Fibroblast of lung (primary cell): Measurements from ENCODE around the gene TFAP2E. TPM values are rescaled to one million over a fixed set of nuclear protein-coding genes. Genes with fewer than 3 reads are reported as not detected.

Experiments
- DNase-seq, 2 donors: peaks; one replicate each; pipeline versions ENCODE4 v3.0.0 to v3.0.0-alpha.2; 2010; ENCODE audit warnings: low read depth in 2 of 2
- H2AFZ ChIP-seq: 2 replicates; pipeline ENCODE4 v1.5.1; 2012; ENCODE audit warnings: low read length, control low read depth, inconsistent platforms
- H3K27ac ChIP-seq: 2 replicates; pipeline ENCODE4 v1.5.1; 2011; ENCODE audit warnings: low read length, control low read depth; ENCODE audit not compliant: insufficient read depth
- H3K27me3 ChIP-seq: 2 replicates; pipeline ENCODE4 v1.5.1; 2011; ENCODE audit warnings: mild to moderate bottlenecking, low read length; ENCODE audit not compliant: control insufficient read depth, insufficient read depth
- H3K36me3 ChIP-seq: 2 replicates; pipeline ENCODE4 v1.5.1; 2011; ENCODE audit warnings: low read length; ENCODE audit not compliant: control insufficient read depth, insufficient read depth
- H3K4me1 ChIP-seq: 2 replicates; pipeline ENCODE4 v1.5.1; 2011; ENCODE audit warnings: low read length; ENCODE audit not compliant: control insufficient read depth, insufficient read depth; ENCODE audit errors: extremely low read depth
- H3K4me2 ChIP-seq: 2 replicates; pipeline ENCODE4 v1.5.1; 2011; ENCODE audit warnings: low read length, control low read depth; ENCODE audit not compliant: insufficient read depth; ENCODE audit errors: extremely low read depth
- H3K4me3 ChIP-seq, 4 experiments: fragments of 200-600 bp in 1 of 4; sonication (generic) in 1 of 4; replicated peaks in 1 of 4; 2 replicates each; pipeline ENCODE4 v1.5.1; 2011 to 2016; ENCODE audit warnings: low read length in 4 of 4, low read depth in 3 of 4, mild to moderate bottlenecking in 3 of 4, control low read depth in 2 of 4, inconsistent platforms in 1 of 4, mixed read lengths in 1 of 4; ENCODE audit not compliant: insufficient read depth in 1 of 4; ENCODE audit errors: control extremely low read depth in 1 of 4
- H3K79me2 ChIP-seq: 2 replicates; pipeline ENCODE4 v1.5.1; 2012; ENCODE audit warnings: mild to moderate bottlenecking, low read length, inconsistent platforms; ENCODE audit not compliant: control insufficient read depth, insufficient read depth
- H3K9ac ChIP-seq: 2 replicates; pipeline ENCODE4 v1.5.1; 2011; ENCODE audit warnings: mild to moderate bottlenecking, low read length, control low read depth; ENCODE audit not compliant: insufficient read depth
- H3K9me3 ChIP-seq: 2 replicates; pipeline ENCODE4 v1.5.1; 2012; ENCODE audit warnings: low read depth, low read length; ENCODE audit not compliant: control insufficient read depth, insufficient read depth
- H4K20me1 ChIP-seq: 2 replicates; pipeline ENCODE4 v1.5.1; 2011; ENCODE audit warnings: low read length; ENCODE audit not compliant: control insufficient read depth, insufficient read depth; ENCODE audit errors: extremely low read depth
- EZH2 ChIP-seq: IDR thresholded peaks from 2 replicates; pipeline ENCODE4 v1.5.1; 2012; ENCODE audit warnings: low read length, control low read depth, mild to moderate bottlenecking; ENCODE audit errors: missing control alignments
- polyA plus RNA-seq, 2 donors: library from polyadenylated mRNA; depleted of rRNA in 1 of 2; stranded (reverse) in 1 of 2; unstranded in 1 of 2; fragments of >200 nt; gene quantifications; 2 replicates each; pipeline ENCODE4 v1.2.1, GENCODE V29; 2011 to 2012; ENCODE audit warnings: missing spikeins in 1 of 2
- total RNA-seq: library from RNA; depleted of rRNA; stranded (reverse); fragments of >200 nt; gene quantifications from 2 replicates; pipeline ENCODE4 v1.2.1, GENCODE V29; 2014
- TF ChIP-seq, protein P1 (sequence below), 2 donors: IDR thresholded peaks in 1 of 2; conservative IDR thresholded peaks in 1 of 2; 1 replicate in 1 of 2; 2 replicates in 1 of 2; pipeline ENCODE4 v1.5.1; 2011 to 2012; ENCODE audit warnings: low read length in 2 of 2, control low read depth in 1 of 2, inconsistent platforms in 1 of 2, low read depth in 1 of 2, mild to moderate bottlenecking in 1 of 2

TFAP2E gene
- total and polyA plus RNA-seq, 2 donors (not counting 1 experiment from before 2014, with no cell fraction given), result 0.17 to 0.83 TPM

- H3K79me2 ChIP-seq, result peaks cover 6% of the 10 kb centered on the region
- H3K27ac ChIP-seq, result no peak overlapping the region
- no peaks in the 10 kb centered on the region for H3K36me3 ChIP-seq
- H3K4me3 ChIP-seq, result no peak overlapping the region
- H2AFZ ChIP-seq, result no peak overlapping the region
- H3K4me2 ChIP-seq, result no peak overlapping the region
- no peak overlapping the region for H3K9ac ChIP-seq
- no peaks in the 10 kb centered on the region for H3K9me3 ChIP-seq
- peak in 1 of 2 donors; percentile 68 for DNase-seq
- TF ChIP-seq, protein P1, sequence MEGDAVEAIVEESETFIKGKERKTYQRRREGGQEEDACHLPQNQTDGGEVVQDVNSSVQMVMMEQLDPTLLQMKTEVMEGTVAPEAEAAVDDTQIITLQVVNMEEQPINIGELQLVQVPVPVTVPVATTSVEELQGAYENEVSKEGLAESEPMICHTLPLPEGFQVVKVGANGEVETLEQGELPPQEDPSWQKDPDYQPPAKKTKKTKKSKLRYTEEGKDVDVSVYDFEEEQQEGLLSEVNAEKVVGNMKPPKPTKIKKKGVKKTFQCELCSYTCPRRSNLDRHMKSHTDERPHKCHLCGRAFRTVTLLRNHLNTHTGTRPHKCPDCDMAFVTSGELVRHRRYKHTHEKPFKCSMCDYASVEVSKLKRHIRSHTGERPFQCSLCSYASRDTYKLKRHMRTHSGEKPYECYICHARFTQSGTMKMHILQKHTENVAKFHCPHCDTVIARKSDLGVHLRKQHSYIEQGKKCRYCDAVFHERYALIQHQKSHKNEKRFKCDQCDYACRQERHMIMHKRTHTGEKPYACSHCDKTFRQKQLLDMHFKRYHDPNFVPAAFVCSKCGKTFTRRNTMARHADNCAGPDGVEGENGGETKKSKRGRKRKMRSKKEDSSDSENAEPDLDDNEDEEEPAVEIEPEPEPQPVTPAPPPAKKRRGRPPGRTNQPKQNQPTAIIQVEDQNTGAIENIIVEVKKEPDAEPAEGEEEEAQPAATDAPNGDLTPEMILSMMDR (conservative IDR thresholded peaks at IDR 0.05 in 1 of 2, IDR thresholded peaks at IDR 0.05 in 1 of 2; ENCODE audit: low read depth in 1 of 2, low read length in 2 of 2), result no peak
- no peak for TF ChIP-seq EZH2
- peaks cover 10% of the 10 kb centered on the region for H3K4me1 ChIP-seq
- no peaks in the 10 kb centered on the region for H4K20me1 ChIP-seq
- H3K27me3 ChIP-seq, result no peaks in the 10 kb centered on the region
These were observed 28.1 kb upstream of the TFAP2E start for GRCh38 chr1:35544976-35545375.

GRCh38 chr1:35546614-35547013 is 26.5 kb upstream of the TFAP2E start:
- Histone ChIP-seq H3K4me2 (no peak overlapping the region), H3K9me3 (no peaks in the 10 kb centered on the region), H3K36me3 (no peaks in the 10 kb centered on the region), H3K4me1 (no peaks in the 10 kb centered on the region), H3K79me2 (peaks cover 6% of the 10 kb centered on the region), H3K9ac (no peak overlapping the region), H2AFZ (no peak overlapping the region), H3K4me3 (no peak overlapping the region), H3K27me3 (no peaks in the 10 kb centered on the region), H4K20me1 (no peaks in the 10 kb centered on the region), H3K27ac (no peak overlapping the region)
- TF ChIP-seq, protein P1 (conservative IDR thresholded peaks at IDR 0.05 in 1 of 2, IDR thresholded peaks at IDR 0.05 in 1 of 2; ENCODE audit: low read depth in 1 of 2, low read length in 2 of 2), result no peak
- TF ChIP-seq EZH2, result no peak
- no peak for DNase-seq

DNA sequence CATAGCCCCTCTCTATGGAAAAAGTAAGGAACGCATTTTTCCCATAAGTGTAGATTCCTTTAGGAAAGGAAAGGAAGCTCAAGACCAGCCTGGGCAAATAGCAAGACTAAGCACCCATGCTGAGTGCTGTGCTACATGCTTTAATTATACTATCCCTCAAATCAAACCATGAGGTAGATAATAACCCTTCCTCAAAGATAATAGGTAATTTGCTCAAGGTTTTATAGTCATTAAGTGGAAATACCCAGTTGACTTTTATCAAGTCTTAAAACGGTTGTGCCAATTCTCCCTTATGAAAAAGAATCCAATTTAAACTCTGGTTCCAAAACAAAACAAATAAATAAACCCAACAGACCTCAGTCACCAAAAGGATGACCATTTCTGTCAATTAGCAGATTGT is 19.3 kb upstream of the TFAP2E start:
- no peaks in the 10 kb centered on the region for H3K9me3 ChIP-seq
- H3K36me3 ChIP-seq, result no peaks in the 10 kb centered on the region
- peaks cover 18% of the 10 kb centered on the region for H3K79me2 ChIP-seq
- H2AFZ ChIP-seq, result no peak overlapping the region
- peaks cover 3% of the 10 kb centered on the region for H3K4me1 ChIP-seq
- no peak overlapping the region for H3K4me2 ChIP-seq
- no peaks in the 10 kb centered on the region for H4K20me1 ChIP-seq
- no peak for DNase-seq
- no peak overlapping the region for H3K9ac ChIP-seq
- TF ChIP-seq, protein P1 (conservative IDR thresholded peaks at IDR 0.05 in 1 of 2, IDR thresholded peaks at IDR 0.05 in 1 of 2; ENCODE audit: low read depth in 1 of 2, low read length in 2 of 2), result no peak
- TF ChIP-seq EZH2, result no peak
- H3K27ac ChIP-seq, result no peak overlapping the region
- H3K27me3 ChIP-seq, result no peaks in the 10 kb centered on the region
- no peak overlapping the region for H3K4me3 ChIP-seq
